ENCODE data around the gene OR2H2. TPM values are rescaled to one million over a fixed set of nuclear protein-coding genes. Genes with fewer than 3 reads are reported as not detected.

The OR2H2 gene
- polyA plus RNA-seq, 2 of the 4 experiments (the other 2 are of a cell fraction), result not detected

DNA sequence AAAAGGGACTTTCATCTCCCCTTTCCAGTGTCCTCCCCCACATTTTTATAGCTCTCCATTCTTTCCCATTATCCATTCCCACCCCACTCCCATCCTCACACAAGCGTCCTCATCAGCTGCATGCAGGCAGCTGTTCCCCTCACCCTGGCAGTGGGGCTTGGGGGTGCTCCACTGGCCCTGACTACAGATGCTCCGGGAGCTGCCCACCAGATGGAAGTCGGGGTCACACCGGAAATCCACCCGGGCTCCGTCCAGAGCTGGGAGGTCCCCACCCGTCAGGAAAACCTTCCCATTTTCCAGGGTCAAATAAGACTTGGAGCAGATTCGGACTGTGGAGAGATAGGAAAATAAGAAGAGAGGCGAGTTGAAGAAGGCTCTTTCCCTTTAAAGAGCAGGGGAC, 45.4 kb downstream of the OR2H2 start:
- 96% methylated on average over 4 of the region's 9 CpGs for WGBS (ENCODE audit: missing lambda C conversion rate)
- no peak for FAIRE-seq
- H3K4me2 ChIP-seq, result no peak overlapping the region

DNA sequence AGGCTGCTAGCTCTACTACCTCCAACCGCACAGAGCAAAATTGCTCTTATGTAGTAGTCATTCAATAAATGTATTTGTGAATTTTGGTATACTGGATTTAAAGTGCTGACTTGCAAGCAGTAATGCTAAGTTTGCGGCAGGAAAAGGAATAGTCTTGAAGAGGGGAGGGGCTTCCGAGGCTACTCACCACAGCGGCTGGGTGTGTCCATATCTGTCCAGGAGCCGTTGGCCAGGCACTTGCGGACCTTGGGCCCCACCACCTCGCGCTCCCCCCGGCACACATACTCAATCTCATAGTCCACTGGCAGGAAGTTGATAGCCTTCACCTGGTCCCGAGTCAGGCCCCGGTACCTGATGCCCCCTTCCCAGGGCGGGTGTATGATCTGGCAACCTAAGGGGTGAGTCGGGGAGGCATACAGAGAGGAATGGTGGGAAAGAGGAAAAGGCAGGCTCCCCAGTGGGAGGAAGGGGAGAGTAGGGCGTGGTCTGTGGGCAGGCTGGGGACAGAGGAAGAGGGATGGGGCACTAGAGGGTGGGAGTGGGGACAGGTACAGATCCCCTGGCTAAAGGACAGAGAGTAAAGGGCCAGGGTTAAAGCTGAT, 46.4 kb downstream of the OR2H2 start:
- H3K4me3 ChIP-seq, result no peak overlapping the region; the same call in 2 of the 3 replicates
- ATAC-seq (no peak), DNase-seq (ENCODE audit: low read depth in 1 of 2, low spot score in 1 of 2) (no peak), FAIRE-seq (no peak)
- no peaks in the 10 kb centered on the region for H3K9me3 ChIP-seq
- WGBS (ENCODE audit: missing lambda C conversion rate), result 94% methylated on average over 11 of the region's 14 CpGs
- POLR2A ChIA-PET, result no interaction called here
- H3K27ac ChIP-seq, result no peak overlapping the region
- peak; percentile 6 for TF ChIP-seq MAFK (IDR thresholded peaks at IDR 0.05; ENCODE audit: partially characterized antibody)
- TF ChIP-seq MAZ (IDR thresholded peaks at IDR 0.05; ENCODE audit: borderline replicate concordance, low read depth, low read length), result no peak
- H3K4me2 ChIP-seq, result peak overlapping the region; percentile 94; the same call in 2 of the 3 replicates
- H3K4me1 ChIP-seq, result peaks cover 14% of the 10 kb centered on the region
- CTCF ChIA-PET, result interaction anchor here (18.2 kb wide), 1 partner anchor 19 kb away, joined by 183 read pairs; no protein-coding TSS in a partner anchor

More for the DNA sequence above, 45.4 kb downstream of the OR2H2 start:
- H3K27ac ChIP-seq, result no peak overlapping the region
- CTCF ChIA-PET, result interaction anchor here (18.2 kb wide), 1 partner anchor 20 kb away, joined by 183 read pairs; no protein-coding TSS in a partner anchor
- no peak for ATAC-seq
- POLR2A ChIA-PET, result no interaction called here
- no peak overlapping the region for H3K4me3 ChIP-seq
- no peaks in the 10 kb centered on the region for H3K9me3 ChIP-seq
- peaks cover 14% of the 10 kb centered on the region for H3K4me1 ChIP-seq
- no peak for DNase-seq (ENCODE audit: low read depth in 1 of 2, low spot score in 1 of 2)
- TF ChIP-seq ELK1 (IDR thresholded peaks at IDR 0.05; ENCODE audit: low read depth, low read length) (no peak), ZC3H11A (IDR thresholded peaks at IDR 0.05) (no peak), BHLHE40 (IDR thresholded peaks at IDR 0.05; ENCODE audit: low read depth, low read length) (no peak), FOSB (CRISPR knock-in tag; IDR thresholded peaks at IDR 0.05) (no peak), FOXS1 (CRISPR knock-in tag; IDR thresholded peaks at IDR 0.05) (no peak), KDM5A (IDR thresholded peaks at IDR 0.05) (no peak), NFE2L2 (conservative IDR thresholded peaks at IDR 0.05; ENCODE audit: low read length) (no peak), GATA3 (IDR thresholded peaks at IDR 0.05; ENCODE audit: borderline replicate concordance) (no peak), RAD21 (conservative IDR thresholded peaks at IDR 0.05 in 1 of 2, IDR thresholded peaks at IDR 0.05 in 1 of 2) (no peak), JUN (IDR thresholded peaks at IDR 0.05) (no peak), HMGXB4 (CRISPR knock-in tag; IDR thresholded peaks at IDR 0.05; ENCODE audit: borderline replicate concordance) (no peak), HOXB13 (CRISPR knock-in tag; IDR thresholded peaks at IDR 0.05; ENCODE audit: low read depth) (no peak), EP300 (IDR thresholded peaks at IDR 0.05) (no peak), TP53 (CRISPR knock-in tag; IDR thresholded peaks at IDR 0.05) (no peak), SMC3 (IDR thresholded peaks at IDR 0.05) (no peak)
- TF ChIP-seq, protein P1, sequence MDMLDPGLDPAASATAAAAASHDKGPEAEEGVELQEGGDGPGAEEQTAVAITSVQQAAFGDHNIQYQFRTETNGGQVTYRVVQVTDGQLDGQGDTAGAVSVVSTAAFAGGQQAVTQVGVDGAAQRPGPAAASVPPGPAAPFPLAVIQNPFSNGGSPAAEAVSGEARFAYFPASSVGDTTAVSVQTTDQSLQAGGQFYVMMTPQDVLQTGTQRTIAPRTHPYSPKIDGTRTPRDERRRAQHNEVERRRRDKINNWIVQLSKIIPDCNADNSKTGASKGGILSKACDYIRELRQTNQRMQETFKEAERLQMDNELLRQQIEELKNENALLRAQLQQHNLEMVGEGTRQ (IDR thresholded peaks at IDR 0.05), result no peak

Measured in A549 (cell line).